HCT116 (cell line): ENCODE measurements around the gene FAM124B. TPM values are rescaled to one million over a fixed set of nuclear protein-coding genes. Genes with fewer than 3 reads are reported as not detected.
A peak's percentile ranks its signal among the peaks of the same experiment; 100 is the strongest.

Experiments
- ATAC-seq: fragments of 200-7000 bp; cut with Tn5 transposase; 2 replicates; pipeline ENCODE4 v1.9.1; 2020; ENCODE audit warnings: mild to moderate bottlenecking, moderate library complexity
- BruUV-seq: library from RNA; stranded (reverse); fragments of 400-500 nt; replicated peaks from 2 replicates; lab custom pipeline; 2021; lab: Mats Ljungman, UMichigan
- CTCF ChIA-PET: fragments of 300-600 bp; sonication (Branson Sonifier 250); formaldehyde crosslinking; loops from one replicate; lab custom pipeline; 2021; ENCODE audit warnings: antibody characterized with exemption; lab: Charles Lee
- POLR2A ChIA-PET: fragments of 300-600, 350-600 bp; sonication (Branson Sonifier 250); formaldehyde crosslinking; loops from one replicate; lab custom pipeline; 2021; ENCODE audit warnings: antibody characterized with exemption; lab: Charles Lee
- RAD21 ChIA-PET, 2 experiments: fragments of 300-600 bp; sonication (Branson Sonifier 250); formaldehyde crosslinking; loops; one replicate each; lab custom pipeline; 2023; ENCODE audit warnings: low total read pairs in 2 of 2; ENCODE audit not compliant: uncharacterized antibody in 2 of 2, unreplicated experiment in 2 of 2, low non-redundant PET in 1 of 2; lab: Charles Lee
- DNase-seq: peaks from one replicate; pipeline ENCODE4 v3.0.0-alpha.2; 2010; ENCODE audit warnings: low read depth, low spot score
- H2AFZ ChIP-seq: fragments of 200-600 bp; shearing (Covaris generic), sonication (generic); 2 replicates; pipeline ENCODE4 v1.6.1; 2017; ENCODE audit warnings: low read depth, mixed run types, mixed read lengths, antibody characterized with exemption, low read length; ENCODE audit not compliant: poor library complexity, severe bottlenecking
- H3K27ac ChIP-seq: 2 replicates; pipeline ENCODE4 v1.5.1; 2012; ENCODE audit warnings: low read depth, low read length
- H3K27me3 ChIP-seq: fragments of 200-600 bp; sonication (generic); 2 replicates; pipeline ENCODE4 v1.6.1; 2016; ENCODE audit warnings: mixed run types, low read length, mixed read lengths; ENCODE audit not compliant: insufficient read depth
- H3K36me3 ChIP-seq, 2 experiments: fragments of 200-500 bp in 1 of 2; fragments of 200-600 bp in 1 of 2; sonication (Bioruptor generic) in 1 of 2; sonication (generic) in 1 of 2; 2 replicates each; pipeline versions ENCODE4 v1.5.1 to v1.6.1; 2014 to 2016; ENCODE audit warnings: low read length in 2 of 2, inconsistent platforms in 1 of 2, mixed read lengths in 1 of 2, mixed run types in 1 of 2; ENCODE audit not compliant: insufficient read depth in 2 of 2, control insufficient read depth in 1 of 2
- H3K4me1 ChIP-seq, 2 experiments: fragments of 200-600 bp in 1 of 2; sonication (generic) in 1 of 2; 2 replicates each; pipeline versions ENCODE4 v1.5.1 to v1.6.1; 2012 to 2017; ENCODE audit warnings: low read length in 2 of 2, inconsistent platforms in 1 of 2, mild to moderate bottlenecking in 1 of 2, mixed read lengths in 1 of 2, mixed run types in 1 of 2, moderate library complexity in 1 of 2; ENCODE audit not compliant: insufficient read depth in 2 of 2, control insufficient read depth in 1 of 2
- H3K4me2 ChIP-seq: fragments of 200-600 bp; sonication (generic); 2 replicates; pipeline ENCODE4 v1.6.1; 2017; ENCODE audit warnings: mixed run types, low read length, mixed read lengths
- H3K4me3 ChIP-seq, 2 experiments: fragments of 200-600 bp in 1 of 2; sonication (generic) in 1 of 2; replicated peaks in 1 of 2; 2 replicates each; pipeline ENCODE4 v1.5.1; 2011 to 2016; ENCODE audit warnings: low read length in 2 of 2, control low read depth in 1 of 2, low read depth in 1 of 2, mild to moderate bottlenecking in 1 of 2, mixed read lengths in 1 of 2, mixed run types in 1 of 2
- H3K79me2 ChIP-seq: fragments of 200-600 bp; sonication (generic); 2 replicates; pipeline ENCODE4 v1.6.1; 2017; ENCODE audit warnings: mild to moderate bottlenecking, mixed run types, low read length, moderate library complexity, mixed read lengths; ENCODE audit not compliant: insufficient read depth
- H3K9ac ChIP-seq: fragments of 200-600 bp; sonication (generic); 2 replicates; pipeline ENCODE4 v1.6.1; 2016; ENCODE audit warnings: low read length, mixed read lengths
- H3K9me2 ChIP-seq: fragments of 200-600 bp; sonication (generic), shearing (Covaris generic); 2 replicates; pipeline ENCODE4 v1.6.1; 2017; ENCODE audit warnings: mixed run types, mild to moderate bottlenecking, moderate library complexity; ENCODE audit not compliant: insufficient read depth
- H3K9me3 ChIP-seq, 2 experiments: fragments of 200-500 bp in 1 of 2; fragments of 200-600 bp in 1 of 2; sonication (Bioruptor generic) in 1 of 2; sonication (generic) in 1 of 2; 2 replicates each; pipeline ENCODE4 v1.6.1; 2014 to 2017; ENCODE audit warnings: low read length in 2 of 2, mixed read lengths in 2 of 2, inconsistent platforms in 1 of 2, low read depth in 1 of 2, mild to moderate bottlenecking in 1 of 2, mixed run types in 1 of 2, moderate library complexity in 1 of 2; ENCODE audit not compliant: control insufficient read depth in 1 of 2, insufficient read depth in 1 of 2
- H4K20me1 ChIP-seq: fragments of 200-600 bp; sonication (generic), shearing (Covaris generic); 2 replicates; pipeline ENCODE4 v1.6.1; 2017; ENCODE audit warnings: mixed run types, mild to moderate bottlenecking, moderate library complexity; ENCODE audit not compliant: insufficient read depth
- ATF3 ChIP-seq: IDR thresholded peaks from 2 replicates; pipeline ENCODE4 v1.6.1; 2012
- CEBPB ChIP-seq: IDR thresholded peaks from 2 replicates; pipeline ENCODE4 v1.6.1; 2012; ENCODE audit warnings: low read depth
- CTCF ChIP-seq, 3 experiments: fragments of 200-600 bp in 1 of 3; sonication (generic) in 1 of 3; IDR thresholded peaks in 2 of 3; conservative IDR thresholded peaks in 1 of 3; 2 replicates each; pipeline ENCODE4 v1.5.1; 2012 to 2017; ENCODE audit warnings: low read depth in 2 of 3, low read length in 2 of 3, antibody characterized with exemption in 1 of 3, borderline replicate concordance in 1 of 3, control low read depth in 1 of 3, mild to moderate bottlenecking in 1 of 3, mixed read lengths in 1 of 3, mixed run types in 1 of 3, moderate library complexity in 1 of 3; ENCODE audit not compliant: insufficient read depth in 1 of 3
- ELF1 ChIP-seq: IDR thresholded peaks from 2 replicates; pipeline ENCODE4 v1.6.1; 2012; ENCODE audit warnings: low read depth, borderline replicate concordance
- EZH2 ChIP-seq: fragments of 200-600 bp; sonication (generic); IDR thresholded peaks from 2 replicates; pipeline ENCODE4 v1.6.1; 2017; ENCODE audit warnings: antibody characterized with exemption, mixed run types
- FOSL1 ChIP-seq: IDR thresholded peaks from 2 replicates; pipeline ENCODE4 v1.6.1; 2012; ENCODE audit warnings: low read depth
- POLR2A ChIP-seq: IDR thresholded peaks from 2 replicates; pipeline ENCODE4 v1.7.0; 2011; ENCODE audit warnings: borderline replicate concordance; ENCODE audit not compliant: insufficient read depth, insufficient read length; ENCODE audit errors: extremely low read depth
- RAD21 ChIP-seq: IDR thresholded peaks from 2 replicates; pipeline ENCODE4 v1.6.1; 2012; ENCODE audit warnings: low read depth, mild to moderate bottlenecking
- SP1 ChIP-seq: IDR thresholded peaks from 2 replicates; pipeline ENCODE4 v1.6.1; 2012; ENCODE audit warnings: low read depth
- TCF7L2 ChIP-seq: IDR thresholded peaks from 2 replicates; pipeline ENCODE4 v1.7.0; 2011; ENCODE audit warnings: borderline replicate concordance, inconsistent platforms; ENCODE audit not compliant: insufficient read depth, insufficient read length; ENCODE audit errors: extremely low read depth
- ZFX ChIP-seq: fragments of 450-650 bp; IDR thresholded peaks from 2 replicates; pipeline ENCODE4 v1.6.1; 2017
- intact Hi-C: fragments of 100-400 bp; cut with micrococcal nuclease; formaldehyde crosslinking; loops from 2 replicates; pipeline ENCODE4 v1.10.0; 2022
- total RNA-seq: library from RNA; stranded (reverse); gene quantifications from one replicate; pipeline ENCODE4 v1.2.1, GENCODE V29; 2021; ENCODE audit not compliant: unreplicated experiment

Gene FAM124B
- total RNA-seq, 1 experiment from 2014 or later: not detected

GRCh38 chr2:224449212-224450147, 47.6 kb upstream of the FAM124B start:
- CTCF ChIA-PET: interaction anchor here (0.6 to 1.7 kb wide), 5 partner anchors 8 to 479 kb away, joined by 3 to 4 read pairs (median 3); no protein-coding TSS in a partner anchor
- H3K9ac ChIP-seq: no peak overlapping the region
- no peaks in the 10 kb centered on the region for H4K20me1 ChIP-seq
- H3K79me2 ChIP-seq: no peaks in the 10 kb centered on the region
- H3K36me3 ChIP-seq: no peaks in the 10 kb centered on the region
- H3K9me2 ChIP-seq: no peaks in the 10 kb centered on the region
- ATAC-seq (peak; percentile 91), DNase-seq (peak; percentile 47)
- intact Hi-C loops: no loop called here
- H3K4me1 ChIP-seq: 0 out of 4 replicates have a peak, but pooled peaks cover 0 to 3% of the 10 kb centered on the region in 2 experiments
- peak overlapping the region; percentile 68 for H2AFZ ChIP-seq
- TF ChIP-seq CTCF (IDR thresholded peaks at IDR 0.05 in 2 of 3, conservative IDR thresholded peaks at IDR 0.05 in 1 of 3; ENCODE audit: borderline replicate concordance in 1 of 3, insufficient read depth in 1 of 3, low read depth in 2 of 3, low read length in 2 of 3) (peak; percentile 36 to 76 (median 70); a peak in 5 of 6 replicates), CEBPB (no peak), ZFX (no peak), POLR2A (no peak), SP1 (no peak), TCF7L2 (no peak), ATF3 (no peak), EZH2 (no peak), RAD21 (peak; percentile 58), FOSL1 (no peak), ELF1 (no peak)
- TF ChIP-seq, all 23 proteins: peak for 2
- H3K27me3 ChIP-seq: no peaks in the 10 kb centered on the region
- no peak overlapping the region for H3K27ac ChIP-seq
- POLR2A ChIA-PET: no interaction called here
- RAD21 ChIA-PET: interaction anchor here in 1 of 2 experiments (1.1 kb wide), 1 partner anchor 476 kb away, joined by 3 read pairs; no protein-coding TSS in a partner anchor
- no peaks in the 10 kb centered on the region for H3K9me3 ChIP-seq
- no TSS peak for BruUV-seq
- no peak overlapping the region for H3K4me3 ChIP-seq
- no peak overlapping the region for H3K4me2 ChIP-seq
